DOHH2 (cell line): ENCODE data around the gene HMGB3.

Experiments used
- EZH2phosphoT487 ChIP-seq: fragments of 200-600 bp; sonication (generic); IDR thresholded peaks from 2 replicates; pipeline ENCODE4 v1.6.1; 2017; ENCODE audit warnings: borderline replicate concordance, mild to moderate bottlenecking, antibody characterized with exemption, low read length, moderate library complexity, mixed read lengths
- TF ChIP-seq, protein P1 (sequence below): fragments of 200-600 bp; sonication (generic); IDR thresholded peaks from one replicate; pipeline ENCODE4 v1.5.1; 2014; ENCODE audit warnings: antibody characterized with exemption, mild to moderate bottlenecking, low read depth, low read length; ENCODE audit not compliant: poor library complexity, severe bottlenecking

DNA sequence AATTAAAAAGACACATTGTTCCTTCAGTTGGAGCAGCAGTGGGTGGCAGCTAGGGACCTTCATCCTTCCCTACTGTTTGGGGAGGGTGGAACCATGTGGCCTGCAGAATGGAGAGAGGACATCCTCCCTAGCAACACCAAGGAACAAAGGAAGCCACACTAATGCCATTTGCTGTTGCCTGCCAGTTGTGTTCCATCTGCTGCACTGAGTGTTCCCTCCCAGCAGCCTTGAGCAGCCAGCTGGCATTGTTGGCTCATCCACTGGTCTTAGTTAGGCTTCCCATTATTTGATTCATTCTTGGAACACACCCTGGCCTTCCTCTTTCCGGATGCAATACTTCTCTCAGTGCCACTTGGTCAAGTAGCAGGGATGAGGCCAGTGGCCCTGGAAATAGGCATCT, 25.0 kb upstream of the HMGB3 start:
- TF ChIP-seq, protein P1, sequence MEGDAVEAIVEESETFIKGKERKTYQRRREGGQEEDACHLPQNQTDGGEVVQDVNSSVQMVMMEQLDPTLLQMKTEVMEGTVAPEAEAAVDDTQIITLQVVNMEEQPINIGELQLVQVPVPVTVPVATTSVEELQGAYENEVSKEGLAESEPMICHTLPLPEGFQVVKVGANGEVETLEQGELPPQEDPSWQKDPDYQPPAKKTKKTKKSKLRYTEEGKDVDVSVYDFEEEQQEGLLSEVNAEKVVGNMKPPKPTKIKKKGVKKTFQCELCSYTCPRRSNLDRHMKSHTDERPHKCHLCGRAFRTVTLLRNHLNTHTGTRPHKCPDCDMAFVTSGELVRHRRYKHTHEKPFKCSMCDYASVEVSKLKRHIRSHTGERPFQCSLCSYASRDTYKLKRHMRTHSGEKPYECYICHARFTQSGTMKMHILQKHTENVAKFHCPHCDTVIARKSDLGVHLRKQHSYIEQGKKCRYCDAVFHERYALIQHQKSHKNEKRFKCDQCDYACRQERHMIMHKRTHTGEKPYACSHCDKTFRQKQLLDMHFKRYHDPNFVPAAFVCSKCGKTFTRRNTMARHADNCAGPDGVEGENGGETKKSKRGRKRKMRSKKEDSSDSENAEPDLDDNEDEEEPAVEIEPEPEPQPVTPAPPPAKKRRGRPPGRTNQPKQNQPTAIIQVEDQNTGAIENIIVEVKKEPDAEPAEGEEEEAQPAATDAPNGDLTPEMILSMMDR, result no peak
- no peak for TF ChIP-seq EZH2phosphoT487
